Esophagus muscularis mucosa (tissue), 4 donors: ENCODE measurements around the gene NISCH. TPM values are rescaled to one million over a fixed set of nuclear protein-coding genes. Genes with fewer than 3 reads are reported as not detected.

Source experiments
- DNase-seq: peaks from one replicate; pipeline ENCODE4 v3.0.0-alpha.2; 2017; ENCODE audit errors: extremely low spot score
- H3K27ac ChIP-seq, 4 donors: fragments of 200-600 bp; sonication (generic); replicated peaks in 1 of 4; 1 replicate in 3 of 4; 2 replicates in 1 of 4; pipeline ENCODE4 v1.5.1; 2016 to 2019; ENCODE audit warnings: mild to moderate bottlenecking in 1 of 4
- H3K27me3 ChIP-seq, 4 donors: fragments of 200-600 bp; sonication (generic); one replicate each; pipeline versions ENCODE4 v1.5.1 to v1.6.0; 2016 to 2019
- H3K36me3 ChIP-seq, 4 donors: fragments of 200-600 bp; sonication (generic); one replicate each; pipeline ENCODE4 v1.5.1; 2016 to 2019
- H3K4me1 ChIP-seq, 4 donors: fragments of 200-600 bp; sonication (generic); one replicate each; pipeline ENCODE4 v1.5.1; 2016 to 2019
- H3K4me3 ChIP-seq, 4 donors: fragments of 200-600 bp; sonication (generic); 1 replicate in 2 of 4; 2 replicates in 2 of 4; pipeline ENCODE4 v1.5.1; 2016 to 2019; ENCODE audit warnings: mild to moderate bottlenecking in 4 of 4, moderate library complexity in 1 of 4
- H3K9me3 ChIP-seq, 4 donors: fragments of 200-600 bp; sonication (generic); 1 replicate in 3 of 4; 2 replicates in 1 of 4; pipeline ENCODE4 v1.5.1; 2016 to 2019
- EP300 ChIP-seq: sonication (generic); formaldehyde crosslinking; IDR thresholded peaks from one replicate; pipeline ENCODE4 v1.6.1; 2017; ENCODE audit warnings: antibody characterized with exemption
- POLR2A ChIP-seq: fragments of 450-650 bp; IDR thresholded peaks from one replicate; pipeline ENCODE4 v1.6.1; 2017; ENCODE audit warnings: antibody characterized with exemption, moderate library complexity, mild to moderate bottlenecking, low read depth
- POLR2AphosphoS5 ChIP-seq, 2 donors: sonication (generic); formaldehyde crosslinking; IDR thresholded peaks; one replicate each; pipeline ENCODE4 v1.6.1; 2017; ENCODE audit warnings: antibody characterized with exemption in 2 of 2
- WGBS: methylation state at CpG from one replicate; pipeline ENCODE4 v1.1.5; 2018; 5-methylcytosine and 5-hydroxymethylcytosine counted together
- intact Hi-C: fragments of 100-400 bp; cut with DNase I; formaldehyde crosslinking; loops from one replicate; pipeline ENCODE4 v1.15.1; 2023
- total RNA-seq, 4 donors: library from RNA; depleted of rRNA; stranded (reverse); fragments of >200 nt; gene quantifications; one replicate each; pipeline versions ENCODE4 v1.1.0 to v1.2.1, GENCODE V29; 2016
- TF ChIP-seq, protein P1 (sequence below), 3 experiments: fragments of 200-600 bp in 2 of 3; fragments of 450-650 bp in 1 of 3; sonication (generic) in 2 of 3; IDR thresholded peaks; one replicate each; pipeline ENCODE4 v1.5.1; 2017 to 2019; ENCODE audit warnings: antibody characterized with exemption in 3 of 3, mild to moderate bottlenecking in 2 of 3, moderate library complexity in 1 of 3

Gene NISCH
- total RNA-seq, 4 donors from 2014 or later: 71.9 to 110 (median 88.0) TPM

DNA sequence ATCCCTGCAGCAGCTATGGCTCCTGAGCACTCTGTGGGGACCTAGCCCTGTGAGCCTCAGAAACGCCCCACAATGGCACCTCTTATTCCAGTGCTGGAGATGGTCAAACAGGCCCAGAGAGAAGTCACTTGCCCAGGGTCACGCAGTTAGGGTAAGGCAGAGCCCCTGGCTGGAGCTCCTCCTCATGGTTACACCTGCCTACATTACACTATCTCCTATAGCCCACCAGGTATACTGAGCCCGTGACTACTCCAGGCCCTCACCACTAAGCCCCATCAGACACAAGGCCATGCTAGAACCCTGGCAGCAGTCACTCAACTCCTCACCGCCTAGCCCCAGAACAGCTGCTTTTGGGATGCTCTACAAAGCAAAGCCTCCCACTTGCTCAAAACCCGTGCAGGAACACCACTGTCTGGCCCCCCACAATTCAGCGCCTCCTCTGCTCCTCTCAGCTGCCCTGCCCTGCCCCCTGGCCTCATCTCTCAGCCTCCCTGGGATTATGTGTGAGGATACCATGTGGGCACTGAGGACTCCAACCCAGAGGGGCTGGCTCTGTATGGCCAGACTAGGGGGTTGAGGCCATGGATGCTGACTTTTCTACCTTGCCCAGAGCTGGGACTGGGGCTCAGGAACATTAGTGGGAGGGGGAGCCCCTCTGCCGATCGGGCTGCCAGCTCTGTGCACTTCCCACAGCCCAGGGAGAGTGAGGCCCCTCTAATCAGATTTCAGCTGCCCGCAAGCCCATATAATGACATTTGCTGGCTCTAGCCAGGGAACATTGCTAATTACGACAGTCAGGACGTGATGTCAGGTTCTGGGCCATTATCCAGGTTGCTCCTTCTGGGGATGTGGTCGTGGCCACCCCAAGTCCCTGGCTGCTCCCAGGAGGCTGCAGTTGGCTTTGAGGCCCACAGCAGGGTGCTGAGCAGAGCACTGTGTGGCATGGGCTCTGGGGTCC lies 74.3 kb downstream of the NISCH start:
- Histone ChIP-seq H3K4me3 (no peak overlapping the region), H3K4me1 (peaks cover 72 to 91% (median 81%) of the 10 kb centered on the region in 4 donors), H3K27ac (peak overlapping the region; percentile 66 to 80 (median 75)), H3K9me3 (no peaks in the 10 kb centered on the region), H3K36me3 (peaks cover 15 to 33% (median 32%) of the 10 kb centered on the region in 4 donors), H3K27me3 (no peaks in the 10 kb centered on the region)
- intact Hi-C loops: loop anchor here (5.0 kb wide), 2 partner anchors 42 to 57 kb away; no protein-coding TSS in a partner anchor
- WGBS: 81% methylated on average over 7 of the region's 12 CpGs
- no peak for DNase-seq
- TF ChIP-seq POLR2A (no peak), EP300 (no peak), POLR2AphosphoS5 (IDR thresholded peaks at IDR 0.05) (peak; percentile 56 to 71)
- TF ChIP-seq, protein P1, sequence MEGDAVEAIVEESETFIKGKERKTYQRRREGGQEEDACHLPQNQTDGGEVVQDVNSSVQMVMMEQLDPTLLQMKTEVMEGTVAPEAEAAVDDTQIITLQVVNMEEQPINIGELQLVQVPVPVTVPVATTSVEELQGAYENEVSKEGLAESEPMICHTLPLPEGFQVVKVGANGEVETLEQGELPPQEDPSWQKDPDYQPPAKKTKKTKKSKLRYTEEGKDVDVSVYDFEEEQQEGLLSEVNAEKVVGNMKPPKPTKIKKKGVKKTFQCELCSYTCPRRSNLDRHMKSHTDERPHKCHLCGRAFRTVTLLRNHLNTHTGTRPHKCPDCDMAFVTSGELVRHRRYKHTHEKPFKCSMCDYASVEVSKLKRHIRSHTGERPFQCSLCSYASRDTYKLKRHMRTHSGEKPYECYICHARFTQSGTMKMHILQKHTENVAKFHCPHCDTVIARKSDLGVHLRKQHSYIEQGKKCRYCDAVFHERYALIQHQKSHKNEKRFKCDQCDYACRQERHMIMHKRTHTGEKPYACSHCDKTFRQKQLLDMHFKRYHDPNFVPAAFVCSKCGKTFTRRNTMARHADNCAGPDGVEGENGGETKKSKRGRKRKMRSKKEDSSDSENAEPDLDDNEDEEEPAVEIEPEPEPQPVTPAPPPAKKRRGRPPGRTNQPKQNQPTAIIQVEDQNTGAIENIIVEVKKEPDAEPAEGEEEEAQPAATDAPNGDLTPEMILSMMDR (IDR thresholded peaks at IDR 0.05): no peak

DNA sequence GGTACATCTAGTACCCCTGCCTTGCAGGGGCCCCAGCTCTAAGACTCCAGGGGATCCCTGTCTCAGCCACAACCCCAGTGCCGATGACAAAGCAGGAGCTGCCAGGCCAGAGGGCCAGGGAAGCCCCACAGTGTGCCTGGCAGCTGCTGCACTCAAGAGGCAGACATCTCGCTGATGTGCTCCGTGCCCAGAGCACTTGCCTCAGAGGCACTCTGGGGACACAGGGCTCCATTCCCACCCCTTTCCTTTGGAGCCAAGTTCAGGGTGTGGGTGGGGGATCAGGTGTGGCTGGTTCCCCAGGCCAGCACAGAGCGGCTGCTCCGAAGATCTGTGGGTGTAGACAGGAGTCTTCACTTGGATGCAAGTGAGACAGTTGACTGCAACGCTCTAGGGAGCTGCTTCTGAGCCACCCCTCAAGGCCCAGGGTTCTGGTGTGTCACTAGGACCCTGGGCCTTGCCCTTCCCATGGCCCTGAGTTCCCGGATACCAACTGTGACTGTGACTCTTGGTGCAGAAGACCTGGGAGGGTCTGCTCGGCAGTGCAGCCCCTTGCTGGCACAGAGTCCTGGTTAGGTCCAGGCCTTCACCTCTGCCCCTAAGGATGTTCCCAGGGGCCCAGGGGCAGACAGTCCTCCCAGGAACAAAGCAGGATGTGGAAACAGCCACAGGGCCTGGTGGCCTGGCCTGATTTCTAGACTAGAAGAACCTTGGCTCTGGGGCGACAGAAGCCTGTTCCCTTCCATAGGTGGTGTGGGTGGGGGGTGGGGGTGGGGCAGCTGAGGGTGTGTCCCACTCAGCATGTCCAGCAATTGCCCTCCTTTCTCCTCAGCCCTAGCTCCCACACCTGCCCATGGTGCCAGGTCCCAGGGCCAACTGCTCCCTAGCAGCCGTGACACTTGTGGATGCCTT lies 75.8 kb downstream of the NISCH start:
- Histone ChIP-seq H3K36me3 (peaks cover 15 to 29% (median 28%) of the 10 kb centered on the region in 4 donors), H3K4me3 (no peak overlapping the region), H3K27ac (peak overlapping the region; percentile 66 to 80 (median 75)), H3K4me1 (peaks cover 72 to 91% (median 79%) of the 10 kb centered on the region in 4 donors), H3K9me3 (no peaks in the 10 kb centered on the region), H3K27me3 (no peaks in the 10 kb centered on the region)
- intact Hi-C loops: loop anchor here (5.0 kb wide), 2 partner anchors 44 to 59 kb away; no protein-coding TSS in a partner anchor
- DNase-seq: no peak
- no peak for TF ChIP-seq EP300
- TF ChIP-seq POLR2A: no peak
- TF ChIP-seq POLR2AphosphoS5 (IDR thresholded peaks at IDR 0.05): peak in 1 of 2 donors; percentile 6
- WGBS: 66% methylated on average over 6 of the region's 10 CpGs

- peak overlapping the region; percentile 40 to 80 (median 75) for H3K27ac ChIP-seq
- no peaks in the 10 kb centered on the region for H3K9me3 ChIP-seq
- WGBS: 88% methylated on average over 8 of the region's 14 CpGs
- peaks cover 10 to 22% (median 21%) of the 10 kb centered on the region in 4 donors for H3K36me3 ChIP-seq
- no peak for DNase-seq
- intact Hi-C loops: loop anchor here (5.0 kb wide), 2 partner anchors 45 to 60 kb away; no protein-coding TSS in a partner anchor
- H3K27me3 ChIP-seq: no peaks in the 10 kb centered on the region
- peak overlapping the region; percentile 69 to 88 (median 76) for H3K4me3 ChIP-seq
- no peak for TF ChIP-seq POLR2A
- TF ChIP-seq POLR2AphosphoS5 (IDR thresholded peaks at IDR 0.05): no peak
- TF ChIP-seq, protein P1 (IDR thresholded peaks at IDR 0.05): no peak
- no peak for TF ChIP-seq EP300
- H3K4me1 ChIP-seq: peaks cover 67 to 88% (median 78%) of the 10 kb centered on the region in 4 donors
These were observed 76.6 kb downstream of the NISCH start for GRCh38 chr3:52531860-52532516.

- no peak for DNase-seq
- 46% methylated on average over 5 of the region's 5 CpGs for WGBS
- peak overlapping the region; percentile 71 to 80 (median 76) for H3K27ac ChIP-seq
- intact Hi-C loops: loop anchor here (5.0 kb wide), 2 partner anchors 45 to 60 kb away; no protein-coding TSS in a partner anchor
- H3K27me3 ChIP-seq: no peaks in the 10 kb centered on the region
- no peaks in the 10 kb centered on the region for H3K9me3 ChIP-seq
- peaks cover 8 to 17% (median 16%) of the 10 kb centered on the region in 4 donors for H3K36me3 ChIP-seq
- peaks cover 69 to 88% (median 81%) of the 10 kb centered on the region in 4 donors for H3K4me1 ChIP-seq
- H3K4me3 ChIP-seq: peak overlapping the region; percentile 69 to 88 (median 76)
- TF ChIP-seq EP300 (no peak), POLR2AphosphoS5 (IDR thresholded peaks at IDR 0.05) (no peak), POLR2A (no peak)
- TF ChIP-seq, protein P1 (IDR thresholded peaks at IDR 0.05): no peak
These were observed 77.1 kb downstream of the NISCH start for GRCh38 chr3:52532517-52532837.
